ENCODE results near the gene SNCAIP.

- TF ChIP-seq CTCF (IDR thresholded peaks at IDR 0.05) (no peak), EP300 (IDR thresholded peaks at IDR 0.05) (no peak), POLR2AphosphoS5 (IDR thresholded peaks at IDR 0.05) (no peak), POLR2A (IDR thresholded peaks at IDR 0.05) (no peak)
Observed at GRCh38 chr5:122469384-122469919, 157.4 kb downstream of the SNCAIP start.

Measured in stomach (tissue), 4 donors.